ENCODE results near the gene RBM19. TPM values are rescaled to one million over a fixed set of nuclear protein-coding genes. Genes with fewer than 3 reads are reported as not detected.

Gene RBM19
- total RNA-seq, 1 experiment from 2014 or later = 47.2 TPM

- Mint-ChIP-seq H3K36me3 (ENCODE audit: insufficient read depth, unreplicated experiment) (peaks cover 1% of the 10 kb centered on the region), H3K9me3 (ENCODE audit: low read depth, unreplicated experiment) (no peaks in the 10 kb centered on the region), H3K4me1 (ENCODE audit: low read depth, unreplicated experiment) (no peaks in the 10 kb centered on the region), H3K27ac (ENCODE audit: unreplicated experiment) (no peak overlapping the region), H3K27me3 (ENCODE audit: unreplicated experiment) (peaks cover 75% of the 10 kb centered on the region), H3K4me3 (ENCODE audit: low read depth, unreplicated experiment) (no peak overlapping the region)
- no peak for DNase-seq
- intact Hi-C loops (cut with micrococcal nuclease; ENCODE audit: unreplicated experiment) = no loop called here
- CTCF ChIA-PET = no interaction called here
- no TSS peak for BruUV-seq (replicated peaks)
- TF ChIP-seq, protein P1, sequence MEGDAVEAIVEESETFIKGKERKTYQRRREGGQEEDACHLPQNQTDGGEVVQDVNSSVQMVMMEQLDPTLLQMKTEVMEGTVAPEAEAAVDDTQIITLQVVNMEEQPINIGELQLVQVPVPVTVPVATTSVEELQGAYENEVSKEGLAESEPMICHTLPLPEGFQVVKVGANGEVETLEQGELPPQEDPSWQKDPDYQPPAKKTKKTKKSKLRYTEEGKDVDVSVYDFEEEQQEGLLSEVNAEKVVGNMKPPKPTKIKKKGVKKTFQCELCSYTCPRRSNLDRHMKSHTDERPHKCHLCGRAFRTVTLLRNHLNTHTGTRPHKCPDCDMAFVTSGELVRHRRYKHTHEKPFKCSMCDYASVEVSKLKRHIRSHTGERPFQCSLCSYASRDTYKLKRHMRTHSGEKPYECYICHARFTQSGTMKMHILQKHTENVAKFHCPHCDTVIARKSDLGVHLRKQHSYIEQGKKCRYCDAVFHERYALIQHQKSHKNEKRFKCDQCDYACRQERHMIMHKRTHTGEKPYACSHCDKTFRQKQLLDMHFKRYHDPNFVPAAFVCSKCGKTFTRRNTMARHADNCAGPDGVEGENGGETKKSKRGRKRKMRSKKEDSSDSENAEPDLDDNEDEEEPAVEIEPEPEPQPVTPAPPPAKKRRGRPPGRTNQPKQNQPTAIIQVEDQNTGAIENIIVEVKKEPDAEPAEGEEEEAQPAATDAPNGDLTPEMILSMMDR (IDR thresholded peaks at IDR 0.05; ENCODE audit: unreplicated experiment) = no peak
These were observed 5.3 kb upstream of the RBM19 start for GRCh38 chr12:113971392-113971791.

DNA sequence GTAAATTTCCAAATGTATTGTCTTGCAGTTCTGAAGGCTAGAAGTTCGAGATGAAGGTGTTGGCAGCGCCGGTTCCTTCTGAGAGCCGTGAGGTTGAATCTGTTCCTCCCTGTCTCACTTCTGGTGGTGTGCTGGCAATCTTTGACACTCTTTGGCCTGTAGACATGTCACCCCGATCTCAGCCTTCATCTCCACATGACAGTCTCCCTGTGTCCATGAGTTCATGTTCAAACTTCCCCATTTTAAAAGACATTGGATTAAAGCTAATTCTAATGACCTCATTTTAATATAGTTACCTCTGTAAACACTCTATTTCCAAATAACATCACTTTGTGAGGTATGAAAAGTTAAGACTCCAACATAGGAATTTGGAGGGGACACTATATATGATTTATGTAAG lies 4.1 kb upstream of the RBM19 start:
- no peak overlapping the region for H3K4me3 Mint-ChIP-seq (ENCODE audit: low read depth, unreplicated experiment)
- CTCF ChIA-PET = no interaction called here
- TF ChIP-seq, protein P1 (IDR thresholded peaks at IDR 0.05; ENCODE audit: unreplicated experiment) = no peak
- no TSS peak for BruUV-seq (replicated peaks)
- no peak overlapping the region for H3K27ac Mint-ChIP-seq (ENCODE audit: unreplicated experiment)
- H3K9me3 Mint-ChIP-seq (ENCODE audit: low read depth, unreplicated experiment) = no peaks in the 10 kb centered on the region
- no peak for DNase-seq
- H3K27me3 Mint-ChIP-seq (ENCODE audit: unreplicated experiment) = peaks cover 63% of the 10 kb centered on the region
- peaks cover 3% of the 10 kb centered on the region for H3K4me1 Mint-ChIP-seq (ENCODE audit: low read depth, unreplicated experiment)
- intact Hi-C loops (cut with micrococcal nuclease; ENCODE audit: unreplicated experiment) = no loop called here
- peaks cover 13% of the 10 kb centered on the region for H3K36me3 Mint-ChIP-seq (ENCODE audit: insufficient read depth, unreplicated experiment)

DNA sequence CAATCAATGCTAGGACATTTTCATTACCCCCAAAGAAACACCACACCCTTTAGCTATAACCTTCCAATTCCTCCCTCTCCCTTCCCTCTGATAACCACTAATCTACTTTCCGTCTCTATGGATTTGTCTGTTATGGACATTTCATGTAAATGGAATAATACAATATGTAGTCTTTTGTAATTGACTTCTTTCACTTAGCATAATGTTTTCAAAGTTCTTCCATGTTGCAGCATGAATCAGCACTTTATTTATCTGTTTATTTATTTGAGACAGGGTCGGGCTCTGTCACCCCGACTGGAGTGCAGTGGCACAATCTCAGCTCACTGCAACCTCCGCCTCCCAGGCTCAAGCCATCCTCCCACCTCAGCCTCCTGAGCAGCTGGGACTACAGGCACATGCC lies 1.2 kb upstream of the RBM19 start:
- no peak for DNase-seq
- Mint-ChIP-seq H3K4me3 (ENCODE audit: low read depth, unreplicated experiment) (no peak overlapping the region), H3K36me3 (ENCODE audit: insufficient read depth, unreplicated experiment) (peaks cover 15% of the 10 kb centered on the region), H3K4me1 (ENCODE audit: low read depth, unreplicated experiment) (peaks cover 24% of the 10 kb centered on the region), H3K27ac (ENCODE audit: unreplicated experiment) (no peak overlapping the region), H3K27me3 (ENCODE audit: unreplicated experiment) (peaks cover 35% of the 10 kb centered on the region), H3K9me3 (ENCODE audit: low read depth, unreplicated experiment) (no peaks in the 10 kb centered on the region)
- intact Hi-C loops (cut with micrococcal nuclease; ENCODE audit: unreplicated experiment) = no loop called here
- CTCF ChIA-PET = interaction anchor here (0.8 to 1.4 kb wide), 2 partner anchors 9 to 13 kb away, joined by 3 to 10 read pairs; no protein-coding TSS in a partner anchor
- TF ChIP-seq, protein P1 (IDR thresholded peaks at IDR 0.05; ENCODE audit: unreplicated experiment) = no peak
- BruUV-seq (replicated peaks) = no TSS peak

DNA sequence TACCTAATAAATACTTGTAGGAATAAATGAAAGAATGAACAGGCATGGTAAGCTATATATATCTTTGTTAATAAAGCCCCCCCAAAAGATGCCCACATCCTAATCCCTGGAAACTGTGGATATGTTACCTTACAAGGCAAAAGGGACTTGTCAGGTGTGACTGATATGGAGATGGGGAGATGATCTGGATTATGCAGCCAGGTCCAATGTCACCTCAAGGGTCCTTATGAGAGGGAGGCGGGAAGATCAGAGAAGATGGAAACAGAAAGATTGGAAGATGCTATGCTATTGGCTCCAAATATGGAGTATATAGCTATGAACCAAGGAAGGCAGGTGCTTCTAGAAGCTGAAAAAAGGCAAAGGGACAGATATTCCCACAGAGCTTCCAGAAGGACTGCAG lies 3.4 kb downstream of the RBM19 start:
- Mint-ChIP-seq H3K4me3 (ENCODE audit: low read depth, unreplicated experiment) (no peak overlapping the region), H3K9me3 (ENCODE audit: low read depth, unreplicated experiment) (no peaks in the 10 kb centered on the region)

More for the DNA sequence above, 3.4 kb downstream of the RBM19 start:
- H3K36me3 Mint-ChIP-seq (ENCODE audit: insufficient read depth, unreplicated experiment) = peaks cover 35% of the 10 kb centered on the region
- intact Hi-C loops (cut with micrococcal nuclease; ENCODE audit: unreplicated experiment) = no loop called here
- H3K27ac Mint-ChIP-seq (ENCODE audit: unreplicated experiment) = no peak overlapping the region
- no TSS peak for BruUV-seq (replicated peaks)
- peaks cover 25% of the 10 kb centered on the region for H3K4me1 Mint-ChIP-seq (ENCODE audit: low read depth, unreplicated experiment)
- CTCF ChIA-PET = interaction anchor here (0.6 to 1.2 kb wide), 2 partner anchors 18 to 30 kb away, joined by 3 read pairs; no protein-coding TSS in a partner anchor
- H3K27me3 Mint-ChIP-seq (ENCODE audit: unreplicated experiment) = peaks cover 2% of the 10 kb centered on the region
- TF ChIP-seq, protein P1 (IDR thresholded peaks at IDR 0.05; ENCODE audit: unreplicated experiment) = no peak
- no peak for DNase-seq

All from Calu3 (cell line).